A673 (cell line): ENCODE data around the gene C2orf81. TPM values are rescaled to one million over a fixed set of nuclear protein-coding genes. Genes with fewer than 3 reads are reported as not detected.

Experiments
- BruUV-seq: library from RNA; stranded (reverse); fragments of 400-500 nt; replicated peaks from 2 replicates; lab custom pipeline; 2021; lab: Mats Ljungman, UMichigan
- CTCF ChIA-PET: fragments of 300-600 bp; sonication (Branson Sonifier 250); formaldehyde crosslinking; loops from one replicate; lab custom pipeline; 2022; ENCODE audit warnings: antibody characterized with exemption; lab: Charles Lee
- POLR2A ChIA-PET: fragments of 300-600 bp; sonication (Branson Sonifier 250); formaldehyde crosslinking; loops from one replicate; lab custom pipeline; 2022; ENCODE audit warnings: antibody characterized with exemption; ENCODE audit not compliant: low non-redundant PET; lab: Charles Lee
- DNase-seq: peaks from one replicate; pipeline ENCODE4 v3.0.0-alpha.2; 2015; ENCODE audit warnings: low spot score
- H3K27ac ChIP-seq: fragments of 200-600 bp; sonication (generic); 2 replicates; pipeline ENCODE4 v1.5.1; 2016; ENCODE audit warnings: mixed run types, low read depth, mild to moderate bottlenecking, mixed read lengths, antibody characterized with exemption, low read length; ENCODE audit not compliant: poor library complexity, severe bottlenecking
- H3K27me3 ChIP-seq: fragments of 200-600 bp; sonication (generic); replicated peaks from 2 replicates; pipeline ENCODE4 v1.6.1; 2017; ENCODE audit warnings: mixed run types, low read depth, mild to moderate bottlenecking, mixed read lengths, antibody characterized with exemption, low read length; ENCODE audit not compliant: insufficient read depth, poor library complexity
- H3K36me3 ChIP-seq: fragments of 200-600 bp; sonication (generic); 2 replicates; pipeline ENCODE4 v1.6.1; 2016; ENCODE audit warnings: mixed run types, mild to moderate bottlenecking, mixed read lengths, antibody characterized with exemption, low read length; ENCODE audit not compliant: insufficient read depth, poor library complexity, severe bottlenecking
- H3K4me1 ChIP-seq: fragments of 200-600 bp; sonication (generic); 2 replicates; pipeline ENCODE4 v1.6.1; 2017; ENCODE audit warnings: mixed run types, mild to moderate bottlenecking, mixed read lengths, antibody characterized with exemption, low read length; ENCODE audit not compliant: insufficient read depth, poor library complexity, severe bottlenecking
- H3K4me3 ChIP-seq: fragments of 200-600 bp; sonication (generic); 2 replicates; pipeline ENCODE4 v1.5.1; 2016; ENCODE audit warnings: low read depth, mixed run types, mild to moderate bottlenecking, mixed read lengths, low read length; ENCODE audit not compliant: poor library complexity, severe bottlenecking
- H3K9me3 ChIP-seq: fragments of 200-600 bp; sonication (generic); 2 replicates; pipeline ENCODE4 v1.6.1; 2016; ENCODE audit warnings: mixed run types, low read depth, mild to moderate bottlenecking, mixed read lengths, antibody characterized with exemption, low read length; ENCODE audit not compliant: poor library complexity, severe bottlenecking
- CTCF ChIP-seq: fragments of 300-800, 200-600 bp; sonication (generic); conservative IDR thresholded peaks from 2 replicates; pipeline ENCODE4 v1.5.1; 2017; ENCODE audit warnings: low read depth, mild to moderate bottlenecking, antibody characterized with exemption, low read length, moderate library complexity, mixed read lengths
- EZH2 ChIP-seq: fragments of 200-600 bp; sonication (generic); IDR thresholded peaks from 2 replicates; pipeline ENCODE4 v1.6.1; 2017; ENCODE audit warnings: borderline replicate concordance, low read depth, mild to moderate bottlenecking, mixed read lengths, antibody characterized with exemption, low read length; ENCODE audit not compliant: poor library complexity, severe bottlenecking
- intact Hi-C: fragments of 100-400 bp; cut with micrococcal nuclease; formaldehyde crosslinking; loops from one replicate; pipeline ENCODE4 v1.10.0; 2022; ENCODE audit not compliant: unreplicated experiment
- total RNA-seq: library from RNA; stranded (reverse); gene quantifications from 2 replicates; pipeline ENCODE4 v1.2.3, GENCODE V29; 2021

The C2orf81 gene
- total RNA-seq, 1 experiment from 2014 or later, result 1.9 TPM

GRCh38 chr2:74439373-74439772, 18.0 kb upstream of the C2orf81 start:
- TF ChIP-seq CTCF (no peak), EZH2 (no peak)
- Histone ChIP-seq H3K9me3 (no peaks in the 10 kb centered on the region), H3K4me3 (peak overlapping the region; percentile 65), H3K4me1 (peaks cover 49% of the 10 kb centered on the region), H3K36me3 (no peaks in the 10 kb centered on the region), H3K27ac (peak overlapping the region; percentile 80), H3K27me3 (no peaks in the 10 kb centered on the region)
- intact Hi-C loops, result no loop called here
- ChIA-PET POLR2A (no interaction called here), CTCF (interaction anchor here (1.1 to 1.3 kb wide), 2 partner anchors 22 to 26 kb away, joined by 3 read pairs; partner anchors contain the start of gene MOGS)
- BruUV-seq, result no TSS peak
- no peak for DNase-seq

GRCh38 chr2:74438248-74438647, 16.8 kb upstream of the C2orf81 start:
- intact Hi-C loops, result no loop called here
- POLR2A ChIA-PET, result no interaction called here
- DNase-seq, result no peak
- no peak overlapping the region for H3K4me3 ChIP-seq
- TF ChIP-seq CTCF (no peak), EZH2 (no peak)
- no peaks in the 10 kb centered on the region for H3K9me3 ChIP-seq
- H3K27ac ChIP-seq, result no peak overlapping the region
- no TSS peak for BruUV-seq
- peaks cover 43% of the 10 kb centered on the region for H3K4me1 ChIP-seq
- CTCF ChIA-PET, result interaction anchor here (1.1 kb wide), 1 partner anchor 27 kb away, joined by 3 read pairs; the partner anchor contains the start of gene MOGS
- H3K27me3 ChIP-seq, result no peaks in the 10 kb centered on the region
- H3K36me3 ChIP-seq, result no peaks in the 10 kb centered on the region

- peak; percentile 70 for DNase-seq
- CTCF ChIA-PET, result no interaction called here
These were observed 15.7 kb upstream of the C2orf81 start for GRCh38 chr2:74436848-74437695.

More at GRCh38 chr2:74436848-74437695, 15.7 kb upstream of the C2orf81 start:
- Histone ChIP-seq H3K27me3 (no peaks in the 10 kb centered on the region), H3K4me3 (no peak overlapping the region), H3K36me3 (no peaks in the 10 kb centered on the region), H3K4me1 (peaks cover 43% of the 10 kb centered on the region), H3K27ac (peak overlapping the region; percentile 25), H3K9me3 (no peaks in the 10 kb centered on the region)
- POLR2A ChIA-PET, result no interaction called here
- intact Hi-C loops, result no loop called here
- TF ChIP-seq EZH2 (no peak), CTCF (no peak)
- no TSS peak for BruUV-seq
